GM12891 (cell line): ENCODE results near the gene BMPR1A.
A peak's percentile ranks its signal among the peaks of the same experiment; 100 is the strongest.

Experiments
- DNase-seq: peaks from one replicate; pipeline ENCODE4 v3.0.0; 2011; ENCODE audit warnings: low spot score; ENCODE audit not compliant: insufficient read length
- FAIRE-seq: peaks from 2 replicates; lab custom pipeline; 2011; peaks lifted over from hg19 to GRCh38; lab: Jason Lieb, UNC
- PAX5 ChIP-seq: IDR thresholded peaks from 2 replicates; pipeline ENCODE4 v1.6.1; 2011; ENCODE audit warnings: low read length, moderate library complexity, mild to moderate bottlenecking; ENCODE audit not compliant: insufficient read depth, severe bottlenecking
- POLR2A ChIP-seq: IDR thresholded peaks from 2 replicates; pipeline ENCODE4 v1.6.1; 2011; ENCODE audit warnings: low read depth, low read length, control low read depth
- POLR2AphosphoS5 ChIP-seq: IDR thresholded peaks from 2 replicates; pipeline ENCODE4 v1.6.1; 2011; ENCODE audit warnings: low read depth, low read length, control low read depth
- POU2F2 ChIP-seq: IDR thresholded peaks from 2 replicates; pipeline ENCODE4 v1.6.1; 2011; ENCODE audit warnings: low read depth, mild to moderate bottlenecking, control low read depth, low read length, moderate library complexity
- SPI1 ChIP-seq: IDR thresholded peaks from 2 replicates; pipeline ENCODE4 v1.6.1; 2011; ENCODE audit warnings: low read depth, low read length, control low read depth
- TAF1 ChIP-seq: IDR thresholded peaks from 2 replicates; pipeline ENCODE4 v1.6.1; 2011; ENCODE audit warnings: low read depth, low read length, control low read depth

Gene BMPR1A

DNA sequence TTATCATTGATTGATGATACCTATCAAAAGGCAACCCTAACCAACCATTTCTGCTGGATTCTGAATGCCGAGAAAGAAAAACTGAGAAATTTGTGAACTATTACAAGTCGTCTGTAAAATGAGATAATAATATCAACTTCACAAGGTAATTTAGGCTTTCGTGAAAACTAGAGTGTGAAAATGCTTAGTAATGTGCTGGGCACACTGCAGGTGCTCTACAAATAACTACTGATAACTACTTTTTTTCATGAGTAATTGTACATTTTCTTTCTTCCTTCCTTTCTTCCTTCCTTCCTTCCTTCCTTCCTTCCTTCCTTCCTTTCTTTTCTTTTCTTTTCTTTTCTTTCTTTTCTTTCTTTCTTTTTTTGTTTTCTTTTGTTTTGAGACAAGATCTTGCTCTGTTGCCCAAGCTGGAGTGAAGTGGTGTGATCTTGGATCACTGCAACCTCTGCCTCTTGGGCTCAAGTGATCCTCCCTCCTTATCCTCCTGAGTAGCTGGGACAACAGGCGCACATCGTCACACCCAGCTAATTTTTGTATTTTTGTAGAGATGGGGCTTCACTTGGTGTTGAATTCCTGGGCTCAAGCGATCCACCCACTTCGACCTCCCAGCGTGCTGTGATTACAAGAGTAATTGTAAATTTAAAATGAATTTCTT, 42.9 kb downstream of the BMPR1A start:
- no peak for DNase-seq
- FAIRE-seq, result no peak
- no peak for TF ChIP-seq POLR2A
- TF ChIP-seq SPI1, result no peak
- TF ChIP-seq POLR2AphosphoS5, result no peak
- no peak for TF ChIP-seq POU2F2
- no peak for TF ChIP-seq PAX5
- TF ChIP-seq TAF1, result no peak

DNA sequence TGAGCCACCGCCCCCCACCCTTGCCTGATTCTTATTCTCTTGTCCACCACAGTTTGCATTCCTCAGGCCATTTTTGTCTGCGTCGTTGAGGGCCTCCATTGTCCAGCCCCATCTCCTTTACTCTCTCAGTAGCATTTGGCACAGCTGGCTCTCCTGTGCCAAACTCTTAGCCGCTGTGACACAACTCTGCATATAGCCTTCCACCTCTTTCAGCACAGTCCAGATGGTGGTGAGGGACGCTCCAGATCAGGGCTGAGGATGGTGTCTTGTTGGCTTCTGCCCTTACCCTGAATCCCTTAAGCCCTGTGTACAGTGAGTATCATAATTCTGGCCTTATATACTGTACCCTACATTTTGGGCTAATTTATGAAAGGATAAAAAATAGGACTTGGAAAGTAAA, 45.6 kb downstream of the BMPR1A start:
- FAIRE-seq (no peak), DNase-seq (no peak)
- TF ChIP-seq POLR2A (no peak), TAF1 (no peak), PAX5 (no peak), POU2F2 (no peak), SPI1 (no peak), POLR2AphosphoS5 (no peak)

DNA sequence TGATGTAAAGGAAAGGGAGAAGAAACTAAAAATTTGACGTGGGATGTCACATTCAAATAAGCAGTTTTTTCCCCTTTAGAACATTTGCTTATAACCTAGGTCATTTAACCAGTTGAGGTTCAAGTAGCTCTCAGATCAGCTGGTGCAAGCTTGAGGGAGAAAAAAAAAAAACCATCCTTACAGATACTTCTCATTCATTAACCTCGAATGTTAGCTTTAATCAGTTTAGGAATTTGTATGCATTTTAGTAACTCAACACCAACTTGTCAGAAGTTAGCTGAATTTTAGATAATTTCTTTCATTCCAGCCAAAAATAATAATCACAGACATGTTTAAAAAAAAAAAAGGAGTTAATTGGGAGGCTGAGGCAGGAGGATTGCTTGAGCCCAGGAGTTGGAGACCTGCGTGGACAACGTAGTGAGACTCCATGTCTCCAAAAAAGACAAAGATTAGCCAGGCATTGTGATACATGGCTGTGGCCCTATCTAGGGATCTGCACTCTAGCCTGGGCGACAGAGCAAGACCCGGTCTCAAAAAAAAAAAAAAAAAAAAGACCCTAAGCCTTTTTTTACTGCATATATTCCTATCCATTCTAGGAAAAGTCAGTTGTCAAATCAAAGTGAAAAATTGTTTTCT, 46.2 kb downstream of the BMPR1A start:
- no peak for DNase-seq
- TF ChIP-seq SPI1 (no peak), TAF1 (no peak), POLR2AphosphoS5 (no peak), POLR2A (no peak)
- FAIRE-seq, result peak; percentile 74

DNA sequence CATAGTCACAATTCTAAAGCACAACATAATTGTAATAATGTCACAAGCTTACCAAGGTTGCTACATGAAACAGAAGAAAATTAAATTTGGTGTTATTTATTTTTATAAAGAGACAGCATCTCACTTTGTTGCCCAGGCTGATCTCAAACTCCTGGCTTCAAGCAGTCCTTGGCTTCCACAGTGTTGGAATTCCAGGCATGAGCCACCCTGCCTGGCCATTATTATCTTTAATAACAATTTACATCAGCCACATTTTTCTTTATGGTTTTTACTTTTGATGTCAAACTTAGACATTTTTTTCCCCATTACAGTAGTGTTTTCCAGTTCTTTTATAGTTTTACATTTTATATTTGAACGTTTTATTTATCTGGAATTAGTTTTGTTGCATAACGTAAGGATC, 46.7 kb downstream of the BMPR1A start:
- FAIRE-seq (no peak), DNase-seq (no peak)
- TF ChIP-seq PAX5 (no peak), SPI1 (no peak), POLR2AphosphoS5 (no peak), POU2F2 (no peak), TAF1 (no peak), POLR2A (no peak)

DNA sequence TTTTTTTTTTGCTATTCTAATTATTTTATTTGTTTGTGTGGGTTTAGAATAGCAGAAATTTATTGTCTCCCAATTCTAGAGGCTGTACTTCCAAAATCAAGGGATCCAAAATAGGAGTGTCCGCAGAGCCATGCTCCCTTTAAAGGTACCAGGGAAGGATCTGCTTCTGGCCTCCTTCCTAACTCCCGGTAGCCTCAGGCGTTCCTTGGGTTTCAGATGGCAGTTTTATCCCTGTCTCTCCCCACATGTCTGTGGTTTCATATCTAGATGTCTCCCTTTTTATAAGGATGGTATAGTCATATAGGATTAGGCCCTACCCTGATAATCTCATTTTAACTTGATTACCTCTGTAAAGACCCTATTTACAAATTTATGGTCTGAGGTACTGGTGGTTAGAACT, 48.4 kb downstream of the BMPR1A start:
- TF ChIP-seq POU2F2 (no peak), TAF1 (no peak), PAX5 (no peak), POLR2AphosphoS5 (no peak), SPI1 (no peak), POLR2A (no peak)
- no peak for FAIRE-seq
- DNase-seq, result no peak

DNA sequence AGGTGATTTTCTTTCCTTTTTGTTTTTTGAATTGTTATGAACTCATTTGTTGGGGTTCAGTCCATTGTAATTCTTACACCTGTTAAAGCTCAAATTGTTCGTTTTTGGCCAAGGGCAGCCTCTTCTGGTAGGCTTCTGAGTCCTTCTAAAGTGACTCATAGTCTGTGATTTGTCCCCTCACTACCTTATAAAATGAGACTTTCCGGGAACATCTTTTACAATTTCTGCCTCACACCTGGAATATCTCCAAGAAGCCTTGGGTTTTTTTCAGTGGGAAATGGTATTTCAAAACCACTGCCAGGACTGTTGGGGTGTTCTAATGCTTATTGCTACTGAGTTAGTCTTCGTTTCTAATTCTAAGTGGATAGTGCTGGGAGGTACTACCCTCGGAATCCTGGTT, 56.7 kb downstream of the BMPR1A start:
- DNase-seq, result no peak
- FAIRE-seq, result no peak
- TF ChIP-seq PAX5 (no peak), POLR2A (no peak)

DNA sequence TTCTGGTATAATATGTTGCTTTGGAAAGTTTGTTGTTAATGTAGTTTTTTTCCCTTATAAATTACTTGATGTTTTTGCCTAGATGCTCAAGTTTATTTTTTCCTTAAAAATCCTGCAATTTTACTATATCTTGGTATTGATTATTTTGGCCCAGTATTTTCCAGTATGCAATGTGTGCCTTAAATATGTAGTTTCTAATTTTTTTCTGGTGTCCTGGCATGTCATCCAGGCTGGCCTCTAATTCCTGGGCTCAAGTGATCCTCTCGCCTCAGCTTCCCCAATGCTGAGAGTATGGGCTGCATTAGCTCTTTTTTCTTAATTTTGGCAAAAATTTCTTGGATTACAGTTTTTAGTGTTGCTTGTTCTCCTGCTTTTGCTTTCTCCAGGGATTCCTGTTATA, 57.6 kb downstream of the BMPR1A start:
- FAIRE-seq (no peak), DNase-seq (no peak)
- no peak for TF ChIP-seq TAF1

DNA sequence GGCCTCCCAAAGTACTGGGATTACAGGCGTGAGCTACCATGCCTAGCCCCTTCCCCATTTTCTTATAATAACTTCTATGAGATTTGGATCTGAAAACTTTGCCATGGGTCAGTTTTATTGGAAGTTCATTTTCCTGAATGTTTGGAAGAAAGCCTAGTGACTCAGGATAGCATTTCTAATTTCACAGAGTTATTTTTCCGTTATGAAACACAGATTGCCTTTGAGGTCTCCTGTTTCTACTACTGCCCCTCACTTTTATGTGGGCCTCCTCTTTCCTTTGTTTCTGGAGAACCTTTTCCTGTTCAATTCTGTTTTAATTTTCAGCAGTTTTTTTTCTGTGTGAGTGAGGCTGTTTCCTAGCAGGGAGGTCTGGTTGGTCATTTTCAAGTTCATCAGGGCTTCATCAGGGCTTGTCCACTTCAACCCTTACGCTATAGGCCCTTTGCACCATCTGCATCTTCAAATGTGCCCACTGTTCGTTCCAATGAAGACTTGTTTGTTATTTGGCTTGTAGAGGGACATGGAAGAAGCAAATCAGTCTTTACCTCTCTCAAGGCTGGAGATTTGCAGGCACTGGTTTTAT, 58.7 kb downstream of the BMPR1A start:
- no peak for FAIRE-seq
- TF ChIP-seq POLR2A, result no peak
- no peak for TF ChIP-seq POU2F2
- no peak for DNase-seq

DNA sequence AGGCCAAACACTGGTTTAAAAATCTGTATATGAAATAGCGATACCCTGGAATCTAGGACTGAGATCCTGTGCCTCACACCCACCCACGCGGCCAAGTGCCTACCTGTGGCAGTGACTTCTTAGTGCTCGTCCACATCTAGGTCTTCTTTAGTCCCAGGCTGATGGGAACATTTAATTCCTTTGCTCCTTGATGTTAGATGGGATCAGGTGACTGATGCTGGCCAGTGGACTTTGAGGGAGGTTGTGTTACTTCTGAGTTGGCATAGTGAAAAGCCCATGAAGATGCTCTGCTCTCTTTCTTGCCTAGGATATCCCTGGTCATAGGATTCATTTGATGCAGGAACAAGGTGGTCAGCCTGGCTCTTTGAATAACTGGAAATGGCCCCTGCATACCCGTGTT, 59.2 kb downstream of the BMPR1A start:
- no peak for DNase-seq
- no peak for TF ChIP-seq PAX5
- no peak for TF ChIP-seq POU2F2
- TF ChIP-seq POLR2AphosphoS5, result no peak
- no peak for TF ChIP-seq TAF1
- no peak for TF ChIP-seq SPI1
- TF ChIP-seq POLR2A, result no peak
- no peak for FAIRE-seq

DNA sequence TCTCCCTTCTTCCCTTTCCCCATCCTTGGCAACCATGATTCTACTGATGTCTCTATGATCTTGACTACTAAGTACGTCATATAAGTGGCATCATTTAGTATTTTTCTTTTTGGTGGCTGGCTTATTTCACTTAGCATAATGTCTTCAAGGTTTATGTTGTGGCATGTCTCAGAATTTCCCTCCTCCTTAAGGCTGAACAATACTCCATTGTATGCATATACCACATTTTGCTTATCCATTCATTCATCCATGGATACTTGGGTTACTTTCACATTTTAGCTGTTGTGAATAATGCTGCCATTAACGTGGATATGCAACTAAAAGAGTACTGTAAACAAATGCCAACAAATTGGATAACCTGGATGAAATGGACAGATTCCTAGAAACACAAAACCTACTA, 60.8 kb downstream of the BMPR1A start:
- DNase-seq (no peak), FAIRE-seq (peak; percentile 62)
- TF ChIP-seq SPI1, result no peak
- TF ChIP-seq POLR2A, result no peak
- no peak for TF ChIP-seq POU2F2
- no peak for TF ChIP-seq POLR2AphosphoS5
- TF ChIP-seq PAX5, result no peak
- TF ChIP-seq TAF1, result no peak

DNA sequence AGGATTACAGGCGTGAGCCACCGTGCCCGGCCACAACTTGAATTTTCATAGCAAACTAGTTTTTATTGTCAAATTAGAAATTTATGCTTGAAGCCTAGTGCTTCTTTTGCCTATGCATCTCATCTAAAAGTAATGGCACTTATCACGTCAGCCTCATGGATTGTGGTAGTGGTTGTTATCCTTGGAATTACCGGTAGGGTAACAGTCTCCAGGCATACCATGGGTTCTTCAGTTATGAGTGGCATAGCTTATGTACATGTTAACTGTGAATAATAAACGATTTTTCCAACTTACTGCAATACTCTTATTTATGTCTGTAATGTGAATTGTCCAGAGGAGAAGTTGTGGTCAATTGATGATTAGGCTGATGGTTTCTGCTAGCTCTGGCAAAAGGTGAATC, 63.1 kb downstream of the BMPR1A start:
- no peak for DNase-seq
- no peak for FAIRE-seq
- TF ChIP-seq PAX5 (no peak), TAF1 (no peak), POLR2A (no peak), SPI1 (no peak), POLR2AphosphoS5 (no peak), POU2F2 (no peak)
